Bronchial epithelial cell (primary cell): ENCODE results near the gene CDH19. TPM values are rescaled to one million over a fixed set of nuclear protein-coding genes. Genes with fewer than 3 reads are reported as not detected.

Experiments
- DNase-seq: peaks from one replicate; pipeline ENCODE4 v3.0.0-alpha.2; 2010; ENCODE audit warnings: low read depth
- FAIRE-seq: peaks from 2 replicates; lab custom pipeline; 2011; peaks lifted over from hg19 to GRCh38; lab: Jason Lieb, UNC
- H3K27me3 ChIP-seq: 2 replicates; pipeline ENCODE4 v1.5.1; 2011; ENCODE audit warnings: low read length; ENCODE audit not compliant: control insufficient read depth, insufficient read depth
- H3K36me3 ChIP-seq: 2 replicates; pipeline ENCODE4 v1.5.1; 2011; ENCODE audit warnings: low read length; ENCODE audit not compliant: control insufficient read depth, insufficient read depth
- H3K4me3 ChIP-seq: 2 replicates; pipeline ENCODE4 v1.5.1; 2011; ENCODE audit warnings: mild to moderate bottlenecking, low read depth, low read length, control low read depth
- CTCF ChIP-seq: IDR thresholded peaks from 2 replicates; pipeline ENCODE4 v1.5.1; 2011; ENCODE audit warnings: mild to moderate bottlenecking, moderate library complexity, low read length, control low read depth, inconsistent platforms; ENCODE audit not compliant: insufficient read depth, severe bottlenecking
- total RNA-seq: library from RNA; depleted of rRNA; stranded (reverse); fragments of >200 nt; gene quantifications from 2 replicates; pipeline ENCODE4 v1.2.1, GENCODE V29; 2014

The CDH19 gene
- total RNA-seq, 1 donor from 2014 or later, result under 0.01 TPM

GRCh38 chr18:66623821-66624220 lies 19.9 kb upstream of the CDH19 start:
- no peak for FAIRE-seq
- no peaks in the 10 kb centered on the region for H3K27me3 ChIP-seq
- H3K36me3 ChIP-seq, result no peaks in the 10 kb centered on the region
- TF ChIP-seq CTCF, result no peak
- H3K4me3 ChIP-seq, result no peak overlapping the region
- no peak for DNase-seq

GRCh38 chr18:66621816-66622576 lies 18.1 kb upstream of the CDH19 start:
- DNase-seq, result no peak
- FAIRE-seq, result no peak
- Histone ChIP-seq H3K27me3 (no peaks in the 10 kb centered on the region), H3K4me3 (no peak overlapping the region), H3K36me3 (no peaks in the 10 kb centered on the region)
- TF ChIP-seq CTCF, result no peak

GRCh38 chr18:66616523-66616983 lies 12.7 kb upstream of the CDH19 start:
- FAIRE-seq (no peak), DNase-seq (peak; percentile 29)
- H3K4me3 ChIP-seq, result no peak overlapping the region
- no peaks in the 10 kb centered on the region for H3K36me3 ChIP-seq
- peak; percentile 59 for TF ChIP-seq CTCF
- H3K27me3 ChIP-seq, result no peaks in the 10 kb centered on the region

GRCh38 chr18:66615176-66615575 lies 11.3 kb upstream of the CDH19 start:
- no peaks in the 10 kb centered on the region for H3K36me3 ChIP-seq
- TF ChIP-seq CTCF, result no peak
- H3K27me3 ChIP-seq, result no peaks in the 10 kb centered on the region
- DNase-seq, result no peak
- FAIRE-seq, result no peak
- H3K4me3 ChIP-seq, result no peak overlapping the region

GRCh38 chr18:66607632-66608031 lies 3.7 kb upstream of the CDH19 start:
- no peak overlapping the region for H3K4me3 ChIP-seq
- no peak for DNase-seq
- H3K27me3 ChIP-seq, result no peaks in the 10 kb centered on the region
- H3K36me3 ChIP-seq, result no peaks in the 10 kb centered on the region
- no peak for TF ChIP-seq CTCF
- no peak for FAIRE-seq

- TF ChIP-seq CTCF, result no peak
- Histone ChIP-seq H3K36me3 (no peaks in the 10 kb centered on the region), H3K4me3 (no peak overlapping the region), H3K27me3 (no peaks in the 10 kb centered on the region)
- DNase-seq, result no peak
- no peak for FAIRE-seq
Measured at GRCh38 chr18:66601649-66602048, 2.2 kb downstream of the CDH19 start.
